ENCODE measurements around the gene SLC35E1. TPM values are rescaled to one million over a fixed set of nuclear protein-coding genes. Genes with fewer than 3 reads are reported as not detected.

The SLC35E1 gene
- total RNA-seq, 2 donors from 2014 or later, result 68.1 to 75.9 TPM

DNA sequence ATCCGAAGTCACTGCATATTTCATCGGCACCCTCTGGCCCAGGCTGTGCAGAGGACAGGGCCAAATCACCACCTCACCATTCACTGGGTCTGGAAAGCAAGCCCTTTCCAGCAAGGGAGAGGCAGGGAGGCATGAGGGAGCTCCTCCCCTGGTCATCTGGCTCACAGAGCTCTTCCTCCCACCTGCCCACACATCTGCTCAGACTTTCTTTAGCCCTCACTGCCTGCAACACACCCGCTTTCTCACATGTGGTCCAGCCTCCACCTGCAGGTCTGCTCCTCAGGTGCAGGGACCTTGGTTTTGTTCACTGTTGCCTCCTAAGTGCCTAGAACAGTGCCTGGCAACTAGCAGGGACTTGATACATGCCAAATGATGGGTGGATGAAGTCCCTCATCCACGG is 21.0 kb upstream of the SLC35E1 start:
- Mint-ChIP-seq H3K4me3 (peak overlapping the region; percentile 84), H3K36me3 (ENCODE audit: low read depth) (no peaks in the 10 kb centered on the region), H3K27me3 (no peaks in the 10 kb centered on the region), H3K27ac (peak overlapping the region; percentile 91), H3K4me1 (peaks cover 54% of the 10 kb centered on the region)
- H3K9me3 ChIP-seq (ENCODE audit: control insufficient read depth, low read length, poor library complexity, severe bottlenecking), result no peaks in the 10 kb centered on the region
- no peak for DNase-seq
- ATAC-seq, result no peak

DNA sequence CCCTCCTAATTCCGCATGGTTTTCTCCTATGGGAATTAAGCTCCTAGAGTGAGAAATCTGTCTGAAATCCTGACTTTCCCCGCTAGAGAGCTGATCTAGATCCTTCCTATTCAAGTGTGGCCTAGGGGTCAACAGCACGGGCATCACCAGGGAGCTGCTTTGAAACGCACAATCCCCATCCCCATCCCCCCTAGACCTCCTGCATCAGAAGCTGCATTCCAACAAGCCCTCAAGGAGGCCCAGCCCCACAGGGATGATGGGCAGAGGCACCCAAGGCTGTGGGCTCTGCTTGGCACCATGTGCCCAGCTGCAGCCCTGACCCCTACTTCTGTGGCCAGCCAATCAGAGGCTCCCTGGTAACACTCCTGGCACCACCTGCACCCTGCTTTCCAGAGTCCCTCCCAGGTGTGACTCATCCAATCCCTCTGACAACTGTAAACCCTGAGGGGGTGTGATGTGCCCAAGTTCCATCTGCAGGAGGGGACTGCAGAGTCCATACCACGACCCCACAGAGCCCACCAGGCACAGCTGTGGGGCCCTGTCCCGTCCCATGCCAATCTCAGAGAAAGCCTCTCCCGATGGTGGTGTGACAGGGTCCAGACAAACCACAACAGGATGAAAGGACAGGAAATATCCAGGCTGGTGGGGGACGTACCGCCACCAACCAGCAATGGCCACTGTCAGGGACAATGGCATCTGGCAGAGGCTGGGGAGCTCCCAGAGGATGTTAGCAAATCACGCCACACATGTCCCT is 19.8 kb upstream of the SLC35E1 start:
- no peaks in the 10 kb centered on the region for H3K36me3 Mint-ChIP-seq (ENCODE audit: low read depth)
- peaks cover 55% of the 10 kb centered on the region for H3K4me1 Mint-ChIP-seq
- DNase-seq, result no peak
- ATAC-seq, result no peak
- no peaks in the 10 kb centered on the region for H3K9me3 ChIP-seq (ENCODE audit: control insufficient read depth, low read length, poor library complexity, severe bottlenecking)
- no peak overlapping the region for H3K4me3 Mint-ChIP-seq
- no peaks in the 10 kb centered on the region for H3K27me3 Mint-ChIP-seq
- peak overlapping the region; percentile 11 for H3K27ac Mint-ChIP-seq

DNA sequence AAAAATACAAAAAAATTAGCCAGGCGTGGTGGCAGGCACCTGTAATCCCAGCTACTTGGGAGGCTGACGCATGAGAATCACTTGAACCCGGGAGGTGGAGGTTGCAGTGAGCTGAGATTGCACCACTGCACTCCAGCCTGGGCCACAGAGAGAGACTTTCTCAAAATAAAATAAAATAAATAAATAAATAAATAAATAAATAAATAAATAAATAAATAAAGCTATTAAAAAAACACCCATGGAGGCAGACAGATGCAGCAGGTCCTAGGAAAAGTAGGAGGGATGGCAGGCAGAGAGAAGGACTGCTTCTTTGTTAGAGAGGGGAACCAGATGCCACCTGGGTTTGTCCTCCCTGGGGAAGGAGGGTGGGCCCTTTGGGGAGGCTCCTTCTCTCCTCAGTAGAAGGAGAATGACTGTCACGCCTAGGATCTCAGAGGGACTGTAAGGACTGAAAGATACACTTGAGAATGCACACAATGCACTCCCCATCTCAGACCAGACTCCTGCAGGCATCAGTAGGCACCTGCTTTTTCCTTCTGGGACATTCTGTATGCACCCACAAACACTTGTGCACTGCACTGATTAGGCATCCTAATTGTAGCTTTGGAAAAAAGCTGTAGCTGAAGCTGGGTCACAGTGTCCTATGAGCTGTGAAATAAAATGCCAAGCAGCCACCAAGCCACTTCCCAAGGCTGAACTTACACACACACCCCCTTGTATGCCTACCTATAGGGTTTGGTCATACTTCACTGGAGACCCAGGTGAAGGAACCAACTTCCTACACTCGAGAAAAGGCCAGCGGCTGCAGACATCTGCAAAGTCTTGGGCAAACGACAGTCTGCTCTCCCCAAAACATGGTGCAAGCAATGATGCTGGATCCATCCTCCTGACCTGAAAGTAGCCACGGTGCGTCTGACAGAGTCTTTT is 18.9 kb upstream of the SLC35E1 start:
- H3K4me1 Mint-ChIP-seq, result peaks cover 58% of the 10 kb centered on the region
- peak overlapping the region; percentile 11 for H3K27ac Mint-ChIP-seq
- no peak overlapping the region for H3K4me3 Mint-ChIP-seq
- H3K27me3 Mint-ChIP-seq, result no peaks in the 10 kb centered on the region
- no peak for ATAC-seq
- H3K36me3 Mint-ChIP-seq (ENCODE audit: low read depth), result no peaks in the 10 kb centered on the region
- no peaks in the 10 kb centered on the region for H3K9me3 ChIP-seq (ENCODE audit: control insufficient read depth, low read length, poor library complexity, severe bottlenecking)
- DNase-seq, result no peak

DNA sequence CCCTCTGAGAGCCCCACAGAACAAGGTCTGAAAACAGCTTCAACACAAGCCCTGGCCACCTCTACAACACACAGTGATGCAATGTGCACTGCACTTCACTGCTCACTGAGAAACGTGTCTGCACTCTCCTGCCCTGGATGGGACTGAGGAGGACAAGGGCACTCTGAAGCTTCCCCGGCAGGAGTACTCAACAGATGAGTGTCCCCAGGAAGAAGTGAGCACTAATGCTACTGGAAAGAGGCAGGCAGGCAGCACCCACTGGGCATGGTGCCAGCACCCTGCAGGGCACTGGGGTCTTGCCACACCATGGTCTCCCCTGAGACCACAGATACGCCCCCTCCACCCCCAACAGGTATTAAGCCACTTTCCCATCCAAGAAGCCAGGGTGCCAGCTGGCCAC is 17.7 kb upstream of the SLC35E1 start:
- Mint-ChIP-seq H3K4me3 (no peak overlapping the region), H3K27me3 (no peaks in the 10 kb centered on the region), H3K4me1 (peaks cover 59% of the 10 kb centered on the region), H3K36me3 (ENCODE audit: low read depth) (no peaks in the 10 kb centered on the region), H3K27ac (peak overlapping the region; percentile 9)
- no peak for ATAC-seq
- DNase-seq, result no peak
- H3K9me3 ChIP-seq (ENCODE audit: control insufficient read depth, low read length, poor library complexity, severe bottlenecking), result no peaks in the 10 kb centered on the region

DNA sequence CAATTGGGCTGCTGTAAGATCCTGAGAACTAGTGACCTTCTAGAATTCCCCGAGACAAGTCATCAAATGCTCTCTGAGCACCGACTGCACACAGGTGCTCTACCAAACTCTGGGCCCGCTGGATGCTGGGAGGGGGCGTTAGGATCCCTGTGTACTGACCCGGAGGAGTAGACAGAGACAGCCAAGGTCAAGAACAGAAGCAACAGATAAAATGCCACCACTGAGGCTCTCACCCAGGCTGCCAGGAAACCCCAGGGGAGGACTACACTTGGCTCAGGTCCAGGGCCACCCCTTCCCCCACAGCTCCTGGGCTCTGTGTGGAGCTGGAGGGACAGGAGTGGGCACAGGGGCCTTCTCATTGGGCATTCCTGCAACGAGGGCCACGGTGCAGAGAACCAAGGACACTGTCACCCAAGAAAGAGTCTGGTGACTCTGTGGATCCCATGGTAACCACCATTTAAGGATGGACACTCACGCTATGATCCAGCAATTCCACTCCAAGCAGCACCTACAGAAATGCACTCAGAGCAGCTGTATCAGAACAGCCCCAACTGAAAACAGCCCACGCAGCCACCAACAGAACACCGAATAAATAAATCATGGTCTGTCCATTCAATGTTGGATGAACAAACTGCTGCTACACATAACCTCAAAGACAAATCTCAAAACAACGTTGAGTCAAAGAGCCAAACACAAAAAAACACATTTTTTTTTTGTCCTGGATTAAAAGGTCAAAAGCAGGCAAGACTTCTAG is 16.8 kb upstream of the SLC35E1 start:
- H3K36me3 Mint-ChIP-seq (ENCODE audit: low read depth), result no peaks in the 10 kb centered on the region
- peak overlapping the region; percentile 88 for H3K4me3 Mint-ChIP-seq
- ATAC-seq, result no peak
- H3K4me1 Mint-ChIP-seq, result peaks cover 58% of the 10 kb centered on the region
- H3K9me3 ChIP-seq (ENCODE audit: control insufficient read depth, low read length, poor library complexity, severe bottlenecking), result no peaks in the 10 kb centered on the region
- H3K27me3 Mint-ChIP-seq, result no peaks in the 10 kb centered on the region
- no peak for DNase-seq
- H3K27ac Mint-ChIP-seq, result peak overlapping the region; percentile 97

DNA sequence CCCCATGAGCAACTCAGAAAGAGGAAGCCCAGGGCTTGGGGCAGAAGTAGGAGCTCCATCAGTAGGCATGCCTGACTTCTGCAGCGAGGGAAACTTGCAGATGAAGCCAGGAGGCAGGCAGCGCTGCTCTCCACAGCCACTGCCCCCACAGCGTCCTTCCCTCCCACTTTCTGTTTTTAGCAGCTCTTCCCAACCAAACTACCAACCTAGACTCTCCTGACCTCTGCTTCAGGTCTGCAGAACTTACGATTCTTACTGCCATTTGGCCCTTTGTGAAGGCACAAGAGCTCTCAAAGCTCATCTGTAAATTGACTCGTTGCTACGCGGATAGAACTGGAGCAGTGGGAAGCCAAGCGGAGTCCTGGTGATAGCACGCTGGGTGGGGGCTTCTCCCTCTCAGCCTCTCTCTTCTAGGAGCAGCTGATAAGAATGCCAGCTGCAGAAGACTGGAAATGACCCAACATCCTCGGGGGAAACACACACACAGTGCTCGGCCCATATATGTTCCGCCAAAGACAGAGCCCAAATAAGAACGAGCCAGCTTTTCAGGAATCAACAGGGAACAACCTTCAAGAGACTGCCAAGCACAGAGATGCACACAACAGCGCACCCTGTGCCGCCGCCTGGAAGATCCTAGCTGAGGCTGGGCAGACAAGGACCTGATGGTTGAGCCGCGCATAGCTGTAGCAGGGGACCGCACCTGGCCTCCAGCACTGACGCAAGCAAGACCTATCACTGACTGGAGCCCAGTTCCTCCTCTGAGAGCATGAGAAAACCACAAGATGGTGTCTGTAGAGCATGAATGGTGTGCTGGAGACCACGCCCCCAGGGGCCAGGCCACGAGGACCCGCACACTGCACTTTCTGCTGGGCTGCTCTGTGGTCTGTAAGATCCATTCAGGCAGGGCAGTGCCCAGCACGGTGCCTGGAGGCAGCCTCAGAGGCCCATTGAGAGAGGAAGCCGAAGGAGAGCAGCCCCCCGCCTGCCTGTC is 15.9 kb upstream of the SLC35E1 start:
- peak; percentile 72 for ATAC-seq
- H3K36me3 Mint-ChIP-seq (ENCODE audit: low read depth), result no peaks in the 10 kb centered on the region
- no peaks in the 10 kb centered on the region for H3K9me3 ChIP-seq (ENCODE audit: control insufficient read depth, low read length, poor library complexity, severe bottlenecking)
- DNase-seq, result peak in 2 of 3 donors; percentile 56 to 58
- no peaks in the 10 kb centered on the region for H3K27me3 Mint-ChIP-seq
- peak overlapping the region; percentile 97 for H3K27ac Mint-ChIP-seq
- H3K4me1 Mint-ChIP-seq, result peaks cover 57% of the 10 kb centered on the region
- H3K4me3 Mint-ChIP-seq, result peak overlapping the region; percentile 88

DNA sequence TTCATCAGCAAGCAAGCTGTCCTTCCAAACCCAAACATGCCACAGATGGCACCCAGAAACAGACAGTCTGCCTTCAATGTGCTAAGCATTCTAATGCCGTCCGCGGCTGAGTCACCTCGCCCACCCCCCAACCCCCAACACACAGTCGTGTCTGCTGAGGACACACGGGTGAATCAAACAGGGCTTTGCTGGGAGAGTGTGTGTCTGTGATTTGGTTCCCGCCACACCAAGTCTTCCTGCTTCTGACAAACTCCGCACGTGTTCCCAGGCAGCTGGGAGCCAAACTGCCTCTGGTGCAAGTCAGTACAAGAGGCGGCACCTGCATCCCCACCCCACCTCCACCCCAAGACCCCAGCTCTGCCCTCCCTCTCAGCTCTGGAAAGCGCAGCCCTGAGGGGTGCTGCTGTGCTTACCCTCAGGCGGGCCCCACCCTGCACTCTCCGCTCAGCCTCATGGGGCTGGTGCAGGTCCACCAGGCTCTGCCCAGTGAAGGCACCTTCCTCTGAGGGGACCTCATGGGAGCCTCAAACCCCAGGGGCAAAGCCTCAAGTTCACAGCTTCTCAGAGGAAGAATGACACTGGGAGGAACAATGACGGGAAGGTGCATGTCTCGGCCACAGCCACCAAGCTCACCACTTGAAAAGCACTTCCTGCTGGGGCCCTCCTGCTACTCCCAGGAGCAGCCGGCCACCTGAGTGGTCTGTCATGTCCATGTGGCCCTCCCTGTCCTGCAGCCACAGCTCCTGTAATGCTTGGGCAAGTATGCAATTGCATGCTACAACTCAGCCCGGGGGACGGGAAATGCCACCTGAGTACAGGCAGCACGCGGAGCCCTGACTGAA is 15.0 kb upstream of the SLC35E1 start:
- Mint-ChIP-seq H3K4me1 (peaks cover 55% of the 10 kb centered on the region), H3K27ac (peak overlapping the region; percentile 97), H3K27me3 (no peaks in the 10 kb centered on the region), H3K36me3 (ENCODE audit: low read depth) (no peaks in the 10 kb centered on the region), H3K4me3 (peak overlapping the region; percentile 88)
- peak; percentile 29 for ATAC-seq
- peak in 2 of 3 donors; percentile 33 to 68 for DNase-seq
- H3K9me3 ChIP-seq (ENCODE audit: control insufficient read depth, low read length, poor library complexity, severe bottlenecking), result no peaks in the 10 kb centered on the region

DNA sequence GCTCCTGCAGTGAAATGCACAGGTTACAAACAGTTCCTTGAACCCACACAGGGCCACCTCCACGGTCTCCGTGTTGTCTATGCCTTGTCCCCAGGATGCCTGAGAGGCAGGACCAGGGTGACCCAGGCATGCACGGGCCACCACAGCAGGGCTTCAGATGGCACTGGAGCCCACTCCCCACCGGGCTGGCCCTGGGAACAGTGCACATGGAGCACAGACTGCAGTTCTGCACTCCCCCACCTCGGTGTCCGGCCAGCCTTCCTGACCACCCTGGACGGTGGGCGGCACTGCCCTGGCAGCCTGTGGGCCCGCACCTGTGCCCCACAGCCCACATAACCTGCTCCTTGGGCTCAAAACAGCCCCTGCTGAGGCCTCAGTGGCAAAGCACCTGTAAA is 14.3 kb upstream of the SLC35E1 start:
- no peaks in the 10 kb centered on the region for H3K9me3 ChIP-seq (ENCODE audit: control insufficient read depth, low read length, poor library complexity, severe bottlenecking)
- DNase-seq, result no peak
- no peaks in the 10 kb centered on the region for H3K27me3 Mint-ChIP-seq
- ATAC-seq, result no peak
- H3K36me3 Mint-ChIP-seq (ENCODE audit: low read depth), result no peaks in the 10 kb centered on the region
- H3K4me3 Mint-ChIP-seq, result peak overlapping the region; percentile 88
- H3K27ac Mint-ChIP-seq, result peak overlapping the region; percentile 97
- H3K4me1 Mint-ChIP-seq, result peaks cover 57% of the 10 kb centered on the region

DNA sequence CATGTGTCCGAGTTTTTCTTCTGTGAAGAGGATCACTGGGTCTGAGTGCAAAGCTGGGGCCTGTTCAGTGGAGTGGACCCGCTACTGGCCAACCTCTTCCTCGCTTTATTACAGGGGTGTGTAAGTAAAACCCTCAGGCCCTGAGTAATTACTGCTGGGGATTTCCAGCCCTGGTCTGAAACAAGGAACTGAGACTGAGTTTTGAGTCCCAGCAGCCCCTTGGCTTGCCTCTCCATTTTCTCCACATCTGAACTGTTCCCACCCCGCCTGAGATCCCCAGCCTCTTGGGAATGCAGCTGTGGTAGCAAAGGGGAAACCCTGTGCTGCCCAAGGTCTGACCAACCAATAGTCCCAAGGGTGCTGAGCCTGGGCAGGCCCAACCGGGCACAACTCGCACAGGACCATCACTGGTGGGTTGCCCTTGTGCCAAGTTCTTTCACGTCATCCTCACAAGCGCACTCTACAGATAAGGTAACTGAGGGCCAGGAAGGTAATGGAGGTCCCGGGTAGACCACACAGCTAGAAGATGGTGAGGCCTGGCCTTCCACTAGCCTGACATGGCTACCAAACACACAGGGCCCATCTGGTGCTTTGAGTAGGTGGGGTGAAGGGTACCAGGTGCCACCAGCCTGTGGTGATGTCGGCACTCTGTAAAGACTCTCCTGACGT is 13.7 kb upstream of the SLC35E1 start:
- H3K27me3 Mint-ChIP-seq, result no peaks in the 10 kb centered on the region
- H3K36me3 Mint-ChIP-seq (ENCODE audit: low read depth), result no peaks in the 10 kb centered on the region
- DNase-seq, result no peak
- ATAC-seq, result peak; percentile 14
- peak overlapping the region; percentile 88 for H3K4me3 Mint-ChIP-seq
- no peaks in the 10 kb centered on the region for H3K9me3 ChIP-seq (ENCODE audit: control insufficient read depth, low read length, poor library complexity, severe bottlenecking)
- H3K4me1 Mint-ChIP-seq, result peaks cover 59% of the 10 kb centered on the region
- peak overlapping the region; percentile 97 for H3K27ac Mint-ChIP-seq

DNA sequence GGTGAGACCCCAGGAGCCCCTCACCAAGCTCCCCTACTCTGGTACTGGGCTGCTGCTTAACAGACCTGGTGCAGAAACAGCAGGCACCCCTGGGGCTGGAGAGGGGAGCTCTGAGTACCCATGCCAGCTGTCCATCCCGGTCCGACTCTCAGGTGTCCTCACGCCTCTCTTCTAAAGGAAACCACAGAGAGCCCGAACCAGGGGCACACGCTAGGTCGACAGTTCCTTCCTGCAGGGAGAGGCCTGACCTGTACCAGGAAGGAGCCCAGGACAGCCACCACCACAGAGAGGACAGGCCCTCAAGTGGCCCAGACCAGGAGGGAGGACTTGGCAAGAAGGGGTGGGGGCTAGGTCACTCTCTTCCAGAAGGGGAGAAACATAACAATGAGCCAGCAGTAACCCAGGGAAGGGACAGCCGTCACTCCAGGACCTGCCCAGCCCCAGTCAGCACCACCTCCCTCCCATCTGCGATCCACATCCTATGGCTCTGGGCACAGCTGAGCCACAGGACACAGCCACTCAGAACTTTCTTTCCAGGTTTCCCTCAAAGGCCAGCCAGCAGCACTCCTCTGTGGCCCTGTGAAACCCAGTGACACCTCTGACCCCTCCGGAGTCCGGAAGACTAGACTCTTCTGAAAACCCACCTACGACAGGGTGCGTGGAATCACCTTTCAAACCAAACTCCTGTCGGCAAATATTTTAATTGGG is 13.0 kb upstream of the SLC35E1 start:
- ATAC-seq, result no peak
- no peaks in the 10 kb centered on the region for H3K27me3 Mint-ChIP-seq
- H3K4me3 Mint-ChIP-seq, result peak overlapping the region; percentile 88
- no peaks in the 10 kb centered on the region for H3K9me3 ChIP-seq (ENCODE audit: control insufficient read depth, low read length, poor library complexity, severe bottlenecking)
- H3K4me1 Mint-ChIP-seq, result peaks cover 58% of the 10 kb centered on the region
- no peaks in the 10 kb centered on the region for H3K36me3 Mint-ChIP-seq (ENCODE audit: low read depth)
- peak overlapping the region; percentile 97 for H3K27ac Mint-ChIP-seq
- DNase-seq, result no peak
